K562 (cell line): ENCODE data around the gene ZFYVE26. TPM values are rescaled to one million over a fixed set of nuclear protein-coding genes. Genes with fewer than 3 reads are reported as not detected.

ENCODE experiments used
- ATAC-seq: fragments of 200-7000 bp; cut with Tn5 transposase; 3 replicates; pipeline ENCODE4 v1.9.1; 2020; ENCODE audit warnings: moderate library complexity
- BruUV-seq: library from RNA; stranded (reverse); fragments of 400-500 nt; replicated peaks from 2 replicates; lab custom pipeline; 2021; lab: Mats Ljungman, UMichigan
- CTCF ChIA-PET: fragments of 300-600 bp; formaldehyde crosslinking; extraction: SDS; loops from one replicate; lab custom pipeline; 2021; ENCODE audit warnings: low intra/inter-chr PET ratio; lab: Yijun Ruan, JAX
- POLR2A ChIA-PET: fragments of 300-600, 350-650 bp; sonication (Branson Sonifier 250); formaldehyde crosslinking; extraction: SDS; loops from one replicate; lab custom pipeline; 2021; ENCODE audit warnings: antibody characterized with exemption, inconsistent platforms; lab: Yijun Ruan, JAX
- DNase-seq, 4 experiments: peaks; one replicate each; pipeline versions ENCODE4 v3.0.0 to v3.0.0-alpha.2; 2011 to 2018; ENCODE audit warnings: low spot score in 3 of 4, mixed read lengths in 3 of 4; ENCODE audit errors: extremely low read depth in 1 of 4
- FAIRE-seq: peaks from 2 replicates; lab custom pipeline; 2011; peaks lifted over from hg19 to GRCh38; lab: Jason Lieb, UNC
- H2AFZ ChIP-seq: 2 replicates; pipeline ENCODE4 v1.6.0; 2011; ENCODE audit warnings: low read depth, low read length, control low read depth, inconsistent platforms
- H3K27ac ChIP-seq: fragments of 200-600 bp; 3 replicates; pipeline ENCODE4 v1.8.0; 2011; ENCODE audit warnings: low read depth, mild to moderate bottlenecking, control low read depth, inconsistent platforms, low read length, moderate library complexity, mixed read lengths; ENCODE audit errors: extremely low read depth
- H3K27me3 ChIP-seq, 2 experiments: fragments of 300-600 bp in 1 of 2; 2 replicates in 1 of 2; 3 replicates in 1 of 2; pipeline versions ENCODE4 v1.6.0 to v1.8.0; 2011; ENCODE audit warnings: inconsistent platforms in 2 of 2, low read length in 2 of 2, mild to moderate bottlenecking in 1 of 2, mixed read lengths in 1 of 2, moderate library complexity in 1 of 2; ENCODE audit not compliant: control insufficient read depth in 2 of 2, insufficient read depth in 2 of 2
- H3K36me3 ChIP-seq: fragments of 300-600 bp; 3 replicates; pipeline ENCODE4 v1.8.0; 2011; ENCODE audit warnings: mild to moderate bottlenecking, low read length, inconsistent platforms; ENCODE audit not compliant: control insufficient read depth, insufficient read depth
- H3K4me1 ChIP-seq, 2 experiments: fragments of 200-600 bp in 1 of 2; replicated peaks in 1 of 2; 2 replicates in 1 of 2; 3 replicates in 1 of 2; pipeline versions ENCODE4 v1.5.1 to v1.8.0; 2011; ENCODE audit warnings: inconsistent platforms in 2 of 2, low read length in 2 of 2, mild to moderate bottlenecking in 1 of 2, mixed read lengths in 1 of 2, moderate library complexity in 1 of 2; ENCODE audit not compliant: control insufficient read depth in 2 of 2, insufficient read depth in 2 of 2
- H3K4me2 ChIP-seq: 2 replicates; pipeline ENCODE4 v1.6.1; 2011; ENCODE audit warnings: low read length, control low read depth, inconsistent platforms, mixed read lengths; ENCODE audit not compliant: insufficient read depth
- H3K4me3 ChIP-seq: fragments of 200-600 bp; sonication (generic), shearing (Covaris generic); 2 replicates; pipeline ENCODE4 v1.5.1; 2016; ENCODE audit warnings: control low read depth, inconsistent platforms
- H3K79me2 ChIP-seq: fragments of 200-600 bp; 3 replicates; pipeline ENCODE4 v1.8.0; 2011; ENCODE audit warnings: low read length, inconsistent platforms; ENCODE audit not compliant: control insufficient read depth, insufficient read depth
- H3K9ac ChIP-seq, 2 experiments: 2 replicates each; pipeline versions ENCODE4 v1.6.0 to v1.6.1; 2011; ENCODE audit warnings: low read depth in 2 of 2, low read length in 2 of 2, control low read depth in 1 of 2, inconsistent platforms in 1 of 2, mild to moderate bottlenecking in 1 of 2, mixed read lengths in 1 of 2; ENCODE audit not compliant: insufficient read depth in 1 of 2
- H3K9me1 ChIP-seq: one replicate; pipeline ENCODE4 v1.6.0; 2011; ENCODE audit warnings: inconsistent platforms, mild to moderate bottlenecking, low read length, moderate library complexity; ENCODE audit not compliant: control insufficient read depth, insufficient read depth
- H3K9me3 ChIP-seq: replicated peaks from 2 replicates; pipeline ENCODE4 v1.5.1; 2011; ENCODE audit warnings: low read depth, low read length, inconsistent platforms; ENCODE audit not compliant: control insufficient read depth, insufficient read depth
- H4K20me1 ChIP-seq: replicated peaks from 2 replicates; pipeline ENCODE4 v1.6.1; 2011; ENCODE audit warnings: low read length, inconsistent platforms, mixed read lengths; ENCODE audit not compliant: control insufficient read depth, insufficient read depth
- ASH1L ChIP-seq: fragments of 450-650 bp; IDR thresholded peaks from 2 replicates; pipeline ENCODE4 v1.6.1; 2018; ENCODE audit warnings: borderline replicate concordance, mild to moderate bottlenecking, low read depth; ENCODE audit not compliant: partially characterized antibody
- CHD2 ChIP-seq: IDR thresholded peaks from 2 replicates; pipeline ENCODE4 v1.6.1; 2011; ENCODE audit warnings: low read depth, low read length
- CREM ChIP-seq: IDR thresholded peaks from 2 replicates; pipeline ENCODE4 v1.6.1; 2014; ENCODE audit warnings: antibody characterized with exemption, low read depth
- ELF1 ChIP-seq: fragments of 200-800 bp; sonication (Bioruptor generic); IDR thresholded peaks from 2 replicates; pipeline ENCODE4 v1.6.1; 2016; ENCODE audit warnings: missing genetic modification characterization, missing compliant biosample characterization
- FOXM1 ChIP-seq, 2 experiments: fragments of 450-650 bp in 1 of 2; sonication (generic) in 1 of 2; formaldehyde crosslinking in 1 of 2; IDR thresholded peaks; 2 replicates each; pipeline versions ENCODE4 v1.6.1 to v1.9.0; 2017 to 2022; ENCODE audit warnings: low read depth in 2 of 2, mild to moderate bottlenecking in 2 of 2, missing genetic modification reagents in 1 of 2, moderate library complexity in 1 of 2
- MBD2 ChIP-seq: sonication (generic); IDR thresholded peaks from 2 replicates; pipeline ENCODE4 v1.6.1; 2016; ENCODE audit warnings: low read depth, borderline replicate concordance
- RBFOX2 ChIP-seq: fragments of 200-400 bp; formaldehyde crosslinking; IDR thresholded peaks from 2 replicates; pipeline ENCODE4 v1.6.1; 2017; ENCODE audit warnings: low read depth, mild to moderate bottlenecking, low read length, moderate library complexity
- ZNF143 ChIP-seq: sonication (generic); formaldehyde crosslinking; IDR thresholded peaks from 2 replicates; pipeline ENCODE4 v1.9.0; 2022; ENCODE audit warnings: mild to moderate bottlenecking, missing genetic modification reagents
- WGBS: fragments of 100-300 bp; shearing (Covaris generic); methylation state at CpG from one replicate; pipeline ENCODE4 v1.1.6; 2016; ENCODE audit warnings: low coverage, mixed read lengths; ENCODE audit not compliant: insufficient coverage; ENCODE audit errors: missing lambda C conversion rate; 5-methylcytosine and 5-hydroxymethylcytosine counted together
- in situ Hi-C: fragments of 300-500 bp; cut with MboI; formaldehyde crosslinking; loops from 4 replicates; pipeline ENCODE4 v1.15.0; 2018; ENCODE audit warnings: inconsistent platforms, mixed read lengths
- intact Hi-C: fragments of 100-400 bp; cut with micrococcal nuclease; formaldehyde crosslinking; loops from 2 replicates; pipeline ENCODE4 v1.14.2; 2022
- polyA plus RNA-seq, 8 experiments: library from polyadenylated mRNA; depleted of rRNA in 4 of 8; stranded (reverse) in 5 of 8; unstranded in 3 of 8; fragments of >200 nt; fragmentation: Nextera tagmentation in 2 of 8; fragmentation: Illumina TruSeq in 1 of 8; extraction: Ambion mirVana in 2 of 8; extraction: Trizol in 1 of 8; gene quantifications; 2 replicates each; pipeline versions ENCODE4 v1.2.1 to v1.2.3, GENCODE V29; 2011 to 2014; ENCODE audit warnings: inconsistent platforms in 1 of 8, missing spikeins in 1 of 8
- total RNA-seq, 7 experiments: library from RNA; depleted of rRNA in 6 of 7; stranded (reverse); fragments of >200 nt in 6 of 7; fragmentation: Illumina TruSeq in 2 of 7; extraction: Trizol in 2 of 7; gene quantifications; 2 replicates each; pipeline versions ENCODE4 v1.2.1 to v1.2.3, GENCODE V29; 2011 to 2021; ENCODE audit warnings: low replicate concordance in 1 of 7
- TF ChIP-seq, protein P1 (sequence below): conservative IDR thresholded peaks from 2 replicates; pipeline ENCODE4 v1.6.1; 2011; ENCODE audit warnings: low read depth, mild to moderate bottlenecking, low read length; ENCODE audit not compliant: control insufficient read depth
- TF ChIP-seq, protein P2 (sequence below), 2 experiments: fragments of 450-650 bp; IDR thresholded peaks; 2 replicates each; pipeline ENCODE4 v1.6.1; 2016
- TF ChIP-seq, protein P3 (sequence below), 2 experiments: IDR thresholded peaks; 2 replicates each; pipeline ENCODE4 v1.6.1; 2011; ENCODE audit warnings: borderline replicate concordance in 1 of 2, control low read depth in 1 of 2, low read depth in 1 of 2, low read length in 1 of 2, mild to moderate bottlenecking in 1 of 2, mixed read lengths in 1 of 2, moderate library complexity in 1 of 2; ENCODE audit not compliant: insufficient read depth in 1 of 2, insufficient read length in 1 of 2, poor library complexity in 1 of 2, severe bottlenecking in 1 of 2; ENCODE audit errors: extremely low read depth in 1 of 2
- TF ChIP-seq, protein P4 (sequence below): fragments of 450-650 bp; IDR thresholded peaks from 2 replicates; pipeline ENCODE4 v1.6.1; 2016; ENCODE audit warnings: borderline replicate concordance

The ZFYVE26 gene
- total and polyA plus RNA-seq, 9 of the 15 experiments (the other 6 are each of a cell fraction or from before 2014, with no cell fraction given), result 0.32 to 9.1 (median 5.9) TPM

DNA sequence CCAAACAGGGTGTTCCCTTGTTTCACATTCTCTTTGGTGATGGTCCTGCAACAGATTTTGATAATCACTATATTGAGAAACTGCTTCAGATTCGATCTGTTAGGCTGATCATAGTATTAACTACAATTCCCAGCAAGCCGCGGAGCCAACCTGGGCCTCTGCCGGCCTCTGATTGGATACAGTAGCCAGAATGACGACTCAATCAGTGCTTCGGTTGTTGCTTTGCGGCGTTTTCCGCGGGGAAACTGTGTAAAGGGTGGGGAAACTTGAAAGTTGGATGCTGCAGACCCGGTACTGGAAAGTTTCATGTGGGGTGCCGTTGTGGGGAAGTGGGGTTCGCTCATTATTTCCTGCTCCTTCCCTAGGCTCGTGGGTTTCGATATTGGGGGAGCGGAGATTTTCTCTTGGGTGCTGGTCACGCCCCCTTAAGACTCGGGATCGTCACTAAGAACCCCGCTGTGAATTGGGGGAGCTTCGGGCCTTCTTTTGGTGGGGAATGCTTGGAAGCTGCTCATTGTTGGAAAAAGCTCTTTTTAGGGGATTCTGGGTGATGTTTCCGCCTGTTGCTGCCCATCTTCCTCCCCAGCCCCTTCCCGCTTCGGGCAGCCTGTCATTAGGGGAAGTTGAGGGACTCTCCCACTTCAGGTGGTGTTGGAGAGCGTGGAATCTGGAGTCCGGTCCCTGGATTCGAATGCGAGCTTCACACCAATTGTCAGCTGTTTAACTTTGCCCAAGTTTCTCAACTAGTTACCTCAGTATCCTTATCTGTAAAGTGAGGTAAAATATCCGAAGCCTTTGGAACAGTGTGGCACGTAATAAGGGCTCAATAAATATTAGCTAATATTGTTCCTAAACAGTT is 3.4 kb upstream of the ZFYVE26 start, which contains the start of gene RAD51B:
Gene RAD51B, plus strand, starts transcription at position 217 of the 859 bp plus-strand sequence.
- Histone ChIP-seq H3K27me3 (no peaks in the 10 kb centered on the region), H3K4me1 (peaks cover 0 to 6% of the 10 kb centered on the region in 2 experiments; a peak in 3 of 5 replicates), H3K79me2 (peaks cover 29% of the 10 kb centered on the region), H3K27ac (peak within 1 kb of the TSS; percentile 69), H3K4me3 (peak within 1 kb of the TSS; percentile 66), H3K4me2 (peak within 1 kb of the TSS; percentile 92), H2AFZ (peak within 1 kb of the TSS; percentile 79), H3K9ac (peak within 1 kb of the TSS; percentile 77 to 92), H3K36me3 (0 out of 3 replicates have a peak, but pooled peaks cover 3% of the 10 kb centered on the region), H3K9me3 (no peaks in the 10 kb centered on the region; the same call in 1 of the 2 replicates), H3K9me1 (no peaks in the 10 kb centered on the region), H4K20me1 (no peaks in the 10 kb centered on the region)
- WGBS, result under 1% methylated on average over 27 of the region's 30 CpGs
- CTCF ChIA-PET, result no interaction called here
- intact Hi-C loops (no loop called here), in situ Hi-C loops (loop anchor here (25.0 kb wide), 1 partner anchor 1332 kb away; the partner anchor contains the start of gene CCDC196)
- BruUV-seq, result TSS peak; percentile 58
- POLR2A ChIA-PET, result interaction anchor here (0.7 to 0.8 kb wide), 2 partner anchors 14 to 160 kb away, joined by 3 read pairs; no protein-coding TSS in a partner anchor
- ATAC-seq, result peak; percentile 86
- DNase-seq, result peak; percentile 86 to 92 (median 88)
- FAIRE-seq, result peak; percentile 98
- TF ChIP-seq CHD2, result peak; percentile 74
- 0 out of 2 replicates have a peak, but pooled peaks have one; percentile 21 for TF ChIP-seq FOXM1 (IDR thresholded peaks at IDR 0.05; ENCODE audit: low read depth)
- no peak for TF ChIP-seq FOXM1 (CRISPR knock-in tag; IDR thresholded peaks at IDR 0.05; ENCODE audit: low read depth)
- TF ChIP-seq, protein P1, sequence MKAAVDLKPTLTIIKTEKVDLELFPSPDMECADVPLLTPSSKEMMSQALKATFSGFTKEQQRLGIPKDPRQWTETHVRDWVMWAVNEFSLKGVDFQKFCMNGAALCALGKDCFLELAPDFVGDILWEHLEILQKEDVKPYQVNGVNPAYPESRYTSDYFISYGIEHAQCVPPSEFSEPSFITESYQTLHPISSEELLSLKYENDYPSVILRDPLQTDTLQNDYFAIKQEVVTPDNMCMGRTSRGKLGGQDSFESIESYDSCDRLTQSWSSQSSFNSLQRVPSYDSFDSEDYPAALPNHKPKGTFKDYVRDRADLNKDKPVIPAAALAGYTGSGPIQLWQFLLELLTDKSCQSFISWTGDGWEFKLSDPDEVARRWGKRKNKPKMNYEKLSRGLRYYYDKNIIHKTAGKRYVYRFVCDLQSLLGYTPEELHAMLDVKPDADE, result peak; percentile 91
- peak; percentile 99 for TF ChIP-seq MBD2
- TF ChIP-seq, protein P2, sequence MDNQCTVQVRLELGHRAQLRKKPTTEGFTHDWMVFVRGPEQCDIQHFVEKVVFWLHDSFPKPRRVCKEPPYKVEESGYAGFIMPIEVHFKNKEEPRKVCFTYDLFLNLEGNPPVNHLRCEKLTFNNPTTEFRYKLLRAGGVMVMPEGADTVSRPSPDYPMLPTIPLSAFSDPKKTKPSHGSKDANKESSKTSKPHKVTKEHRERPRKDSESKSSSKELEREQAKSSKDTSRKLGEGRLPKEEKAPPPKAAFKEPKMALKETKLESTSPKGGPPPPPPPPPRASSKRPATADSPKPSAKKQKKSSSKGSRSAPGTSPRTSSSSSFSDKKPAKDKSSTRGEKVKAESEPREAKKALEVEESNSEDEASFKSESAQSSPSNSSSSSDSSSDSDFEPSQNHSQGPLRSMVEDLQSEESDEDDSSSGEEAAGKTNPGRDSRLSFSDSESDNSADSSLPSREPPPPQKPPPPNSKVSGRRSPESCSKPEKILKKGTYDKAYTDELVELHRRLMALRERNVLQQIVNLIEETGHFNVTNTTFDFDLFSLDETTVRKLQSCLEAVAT (IDR thresholded peaks at IDR 0.05), result peak in 1 of 2 experiments; percentile 64; a peak in 1 of 4 replicates
- peak; percentile 90 for TF ChIP-seq ZNF143 (CRISPR knock-in tag)
- TF ChIP-seq, protein P3, sequence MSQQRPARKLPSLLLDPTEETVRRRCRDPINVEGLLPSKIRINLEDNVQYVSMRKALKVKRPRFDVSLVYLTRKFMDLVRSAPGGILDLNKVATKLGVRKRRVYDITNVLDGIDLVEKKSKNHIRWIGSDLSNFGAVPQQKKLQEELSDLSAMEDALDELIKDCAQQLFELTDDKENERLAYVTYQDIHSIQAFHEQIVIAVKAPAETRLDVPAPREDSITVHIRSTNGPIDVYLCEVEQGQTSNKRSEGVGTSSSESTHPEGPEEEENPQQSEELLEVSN (IDR thresholded peaks at IDR 0.05; ENCODE audit: borderline replicate concordance in 1 of 2, extremely low read depth in 1 of 2, insufficient read depth in 1 of 2, insufficient read length in 1 of 2, low read depth in 1 of 2, low read length in 1 of 2, poor library complexity in 1 of 2, severe bottlenecking in 1 of 2), result peak; percentile 16 to 35
- peak; percentile 63 for TF ChIP-seq CREM
- TF ChIP-seq RBFOX2, result 0 out of 2 replicates have a peak, but pooled peaks have one; percentile 32
- TF ChIP-seq, protein P4, sequence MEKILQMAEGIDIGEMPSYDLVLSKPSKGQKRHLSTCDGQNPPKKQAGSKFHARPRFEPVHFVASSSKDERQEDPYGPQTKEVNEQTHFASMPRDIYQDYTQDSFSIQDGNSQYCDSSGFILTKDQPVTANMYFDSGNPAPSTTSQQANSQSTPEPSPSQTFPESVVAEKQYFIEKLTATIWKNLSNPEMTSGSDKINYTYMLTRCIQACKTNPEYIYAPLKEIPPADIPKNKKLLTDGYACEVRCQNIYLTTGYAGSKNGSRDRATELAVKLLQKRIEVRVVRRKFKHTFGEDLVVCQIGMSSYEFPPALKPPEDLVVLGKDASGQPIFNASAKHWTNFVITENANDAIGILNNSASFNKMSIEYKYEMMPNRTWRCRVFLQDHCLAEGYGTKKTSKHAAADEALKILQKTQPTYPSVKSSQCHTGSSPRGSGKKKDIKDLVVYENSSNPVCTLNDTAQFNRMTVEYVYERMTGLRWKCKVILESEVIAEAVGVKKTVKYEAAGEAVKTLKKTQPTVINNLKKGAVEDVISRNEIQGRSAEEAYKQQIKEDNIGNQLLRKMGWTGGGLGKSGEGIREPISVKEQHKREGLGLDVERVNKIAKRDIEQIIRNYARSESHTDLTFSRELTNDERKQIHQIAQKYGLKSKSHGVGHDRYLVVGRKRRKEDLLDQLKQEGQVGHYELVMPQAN, result peak; percentile 28; the same call in 1 of the 2 replicates
- TF ChIP-seq ELF1 (tag), result 0 out of 2 replicates have a peak, but pooled peaks have one; percentile 50
- peak; percentile 90 for TF ChIP-seq ASH1L
